Left cardiac atrium (tissue), 4 donors: ENCODE data around the gene ABHD11. TPM values are rescaled to one million over a fixed set of nuclear protein-coding genes. Genes with fewer than 3 reads are reported as not detected.

Source experiments
- ATAC-seq, 2 donors: fragments of 200-7000 bp; cut with Tn5 transposase; one replicate each; pipeline ENCODE4 v1.9.1; 2020; ENCODE audit warnings: mild to moderate bottlenecking in 2 of 2, moderate library complexity in 2 of 2
- DNase-seq: peaks from one replicate; pipeline ENCODE4 v3.0.0-alpha.2; 2020
- intact Hi-C, 2 donors: fragments of 100-400 bp; cut with DNase I; formaldehyde crosslinking; loops; one replicate each; pipeline versions ENCODE4 v1.14.1 to v1.15.1; 2022 to 2023
- total RNA-seq, 2 donors: library from RNA; stranded (reverse); fragmentation: NEBNext Ultra II Directional; extraction: Animal tissue kit (Norgen Biotek cat#: 25700); gene quantifications; one replicate each; pipeline ENCODE4 v1.2.1, GENCODE V29; 2021
- donor health status: DM: no; HTN: yes; CAD: no.
- donor health status: DM: no; HTN: yes; CAD: no; lungs with severe emphysema.
- donor health status: DM: yes; HTN: yes; CAD: no.
- donor health status: Dilated cardiomyopathy.

Gene ABHD11
- total RNA-seq, 2 donors from 2014 or later: 22.6 to 27.4 TPM

GRCh38 chr7:73706126-73707044 lies 32.2 kb downstream of the ABHD11 start:
- intact Hi-C loops: no loop called here
- DNase-seq (no peak), ATAC-seq (no peak)

GRCh38 chr7:73705551-73705920 lies 33.1 kb downstream of the ABHD11 start:
- intact Hi-C loops: no loop called here
- no peak for ATAC-seq
- DNase-seq: no peak

- ATAC-seq (no peak), DNase-seq (no peak)
- intact Hi-C loops: no loop called here
Observed at GRCh38 chr7:73704640-73705550, 33.7 kb downstream of the ABHD11 start.

DNA sequence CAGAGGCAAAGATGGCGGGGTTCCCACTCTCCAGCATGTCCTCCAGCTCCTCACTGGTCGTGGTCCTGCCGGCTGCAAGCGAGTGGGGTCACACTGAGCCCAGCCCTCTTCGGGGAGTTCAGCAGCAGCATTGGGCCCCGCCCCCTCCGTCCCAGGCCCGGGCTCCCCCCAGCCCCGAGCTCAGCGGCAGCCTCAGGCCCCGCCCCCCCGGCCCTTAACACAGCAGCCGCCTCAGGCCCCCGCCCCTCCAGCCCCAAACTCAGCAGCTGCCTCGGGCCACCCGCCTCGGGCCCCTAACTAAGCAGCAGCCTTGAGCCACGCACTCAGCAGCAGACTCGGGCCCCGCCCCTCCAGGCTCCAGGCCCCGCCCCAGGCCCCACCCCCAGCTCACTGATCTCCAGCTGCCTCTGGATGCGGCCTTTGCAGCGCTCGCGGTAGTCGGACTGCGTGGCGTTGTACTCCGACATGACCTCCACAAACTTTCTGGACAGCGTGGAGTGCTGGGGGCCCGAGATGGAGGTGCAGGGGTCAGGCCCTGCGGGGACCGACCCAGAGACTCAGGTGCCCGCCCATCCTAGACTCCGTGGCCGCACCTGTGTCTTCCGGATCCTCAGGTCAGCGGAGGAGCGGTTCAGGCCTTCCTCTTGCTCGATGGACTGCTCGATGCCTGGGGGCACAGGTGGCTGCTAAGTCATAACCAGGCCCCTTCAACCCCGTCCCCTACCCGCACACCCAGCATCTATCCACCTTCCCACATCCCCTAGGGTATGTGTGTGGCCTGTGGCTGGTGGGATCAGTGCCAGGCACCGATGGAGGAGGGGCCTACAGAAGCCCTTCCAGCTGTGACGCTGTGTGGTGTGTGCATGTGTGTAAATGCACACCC lies 34.6 kb downstream of the ABHD11 start:
- intact Hi-C loops: no loop called here

GRCh38 chr7:73703225-73703624 lies 35.4 kb downstream of the ABHD11 start:
- intact Hi-C loops: no loop called here
- no peak for DNase-seq
- ATAC-seq: no peak

More for the DNA sequence above, 34.6 kb downstream of the ABHD11 start:
- peak; percentile 58 for DNase-seq
- ATAC-seq: peak; percentile 71 to 74

GRCh38 chr7:73702665-73703064 lies 35.9 kb downstream of the ABHD11 start:
- intact Hi-C loops: no loop called here
- ATAC-seq (no peak), DNase-seq (no peak)

GRCh38 chr7:73702226-73702625 lies 36.4 kb downstream of the ABHD11 start:
- intact Hi-C loops: no loop called here
- no peak for ATAC-seq
- DNase-seq: no peak

GRCh38 chr7:73701357-73701995 lies 37.1 kb downstream of the ABHD11 start:
- DNase-seq (no peak), ATAC-seq (peak in 1 of 2 donors; percentile 17)
- intact Hi-C loops: no loop called here

GRCh38 chr7:73700581-73701134 lies 37.9 kb downstream of the ABHD11 start:
- no peak for ATAC-seq

GRCh38 chr7:73700069-73700423 lies 38.6 kb downstream of the ABHD11 start:
- DNase-seq: no peak

More at GRCh38 chr7:73700581-73701134, 37.9 kb downstream of the ABHD11 start:
- intact Hi-C loops: no loop called here
- no peak for DNase-seq

DNA sequence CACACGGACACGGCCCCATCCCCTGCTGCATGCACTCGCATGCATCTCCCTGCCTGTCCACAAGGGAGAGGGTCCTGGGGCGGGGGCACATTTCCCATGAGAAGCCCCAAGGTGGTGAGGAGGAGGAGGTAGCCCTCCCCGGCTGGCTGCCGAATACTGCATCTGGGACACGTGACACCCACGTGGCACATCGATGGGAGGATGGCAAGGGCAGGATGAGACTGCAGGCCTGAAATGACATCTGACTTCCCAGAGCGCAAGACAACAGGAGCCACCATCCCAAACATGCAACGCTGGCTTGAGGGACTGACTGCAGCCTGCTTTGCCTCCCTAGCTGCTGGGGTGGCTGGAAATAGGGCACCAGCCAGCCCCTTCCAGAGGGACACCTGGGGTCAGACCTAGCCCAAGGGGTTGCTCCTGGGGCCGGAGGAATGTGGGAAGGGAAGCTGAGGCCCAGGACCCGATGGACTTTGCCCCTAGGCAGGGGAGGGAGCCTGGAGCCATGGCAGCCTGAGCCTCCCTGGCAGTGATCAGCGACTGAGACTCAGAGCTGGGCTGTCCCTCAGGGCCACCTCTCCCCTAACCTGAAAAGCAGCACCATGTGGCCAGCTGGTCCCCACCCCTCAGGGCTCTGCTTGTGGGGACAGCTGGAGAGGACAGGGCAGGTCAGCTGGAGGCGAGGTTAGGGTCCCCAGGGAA lies 39.1 kb downstream of the ABHD11 start:
- DNase-seq (no peak), ATAC-seq (no peak)
- intact Hi-C loops: no loop called here

More at GRCh38 chr7:73700069-73700423, 38.6 kb downstream of the ABHD11 start:
- intact Hi-C loops: no loop called here
- no peak for ATAC-seq

DNA sequence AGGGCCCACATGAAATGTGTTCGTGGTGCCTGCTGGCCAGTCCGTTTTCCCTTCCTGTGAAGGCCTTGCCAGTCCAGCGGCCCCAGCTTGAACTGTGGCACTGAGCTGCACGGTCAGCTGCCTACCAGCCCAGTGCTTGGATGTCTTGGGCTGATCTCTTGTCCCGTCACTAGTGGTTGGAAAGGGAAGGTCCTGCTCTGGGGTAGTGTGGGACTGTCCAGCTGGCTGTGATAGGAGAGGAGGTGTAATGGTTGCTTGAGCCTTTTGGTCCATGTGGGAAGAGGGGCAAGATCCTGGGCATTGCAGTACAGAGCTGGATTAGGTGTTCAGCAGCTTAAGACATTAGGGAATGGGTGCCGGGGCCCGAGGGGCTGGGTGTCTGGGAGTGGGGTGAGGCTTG lies 40.2 kb downstream of the ABHD11 start:
- ATAC-seq: no peak
- no peak for DNase-seq
- intact Hi-C loops: no loop called here

- ATAC-seq: no peak
- intact Hi-C loops: no loop called here
- no peak for DNase-seq
Observed at GRCh38 chr7:73696372-73696771, 42.2 kb downstream of the ABHD11 start.

- no peak for ATAC-seq
- DNase-seq: no peak
- intact Hi-C loops: no loop called here
Observed at GRCh38 chr7:73690646-73691045, 48.0 kb downstream of the ABHD11 start.

GRCh38 chr7:73688288-73688687 lies 50.3 kb downstream of the ABHD11 start:
- ATAC-seq: no peak

More at GRCh38 chr7:73688288-73688687, 50.3 kb downstream of the ABHD11 start:
- no peak for DNase-seq
- intact Hi-C loops: no loop called here
